NCI-H146 treated with DMSO at 0.1 percent for 48 hours (cell line): ENCODE results near the gene HSPB1.
"Not testable (repeated sequence)": the region's sequence is repeated elsewhere in the genome, so short reads cannot be mapped to it uniquely, and the experiment has no call there.

Experiments used
- DNase-seq: peaks from one replicate; lab custom pipeline; 2025; ENCODE audit not compliant: unreplicated experiment; lab: John Stamatoyannopoulos, UW

The HSPB1 gene

DNA sequence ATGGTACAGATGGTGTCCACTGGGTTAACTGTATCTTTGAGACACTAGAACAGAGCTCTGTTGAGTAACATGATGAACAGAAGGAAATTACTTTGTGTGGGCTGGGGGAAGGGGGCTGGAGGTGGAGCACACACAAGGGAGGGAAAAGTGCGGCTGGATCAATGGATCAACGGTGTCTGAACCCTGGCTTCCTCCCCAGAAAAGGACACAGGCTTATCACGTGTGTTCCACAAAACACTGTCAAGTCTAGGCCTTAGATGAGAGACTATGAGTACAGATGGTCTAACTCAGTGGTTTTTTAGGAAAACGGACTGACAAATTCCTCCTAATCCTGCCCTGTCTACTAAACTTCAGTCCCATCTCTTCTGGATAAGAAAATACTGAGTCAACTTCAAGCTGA is 27.8 kb downstream of the HSPB1 start:
- DNase-seq = no peak

DNA sequence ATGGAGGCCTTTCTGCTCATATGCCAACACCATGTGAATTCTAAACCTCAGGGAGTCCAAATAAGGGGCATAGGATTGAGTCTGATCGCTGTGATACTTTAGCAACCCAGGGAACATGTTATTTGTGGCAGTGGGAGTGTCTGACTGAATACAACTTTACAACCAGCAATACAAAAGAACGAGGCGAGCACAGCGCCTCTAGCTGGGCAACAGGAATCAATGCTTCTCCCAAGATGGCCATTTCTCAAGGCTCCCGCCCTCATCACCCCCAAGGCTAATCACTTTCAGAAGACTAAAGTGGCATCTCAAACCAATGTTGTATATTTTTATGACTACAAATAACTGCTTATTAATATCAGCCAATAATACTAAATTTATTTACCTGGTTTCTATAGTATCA is 28.2 kb downstream of the HSPB1 start:
- DNase-seq = no peak

DNA sequence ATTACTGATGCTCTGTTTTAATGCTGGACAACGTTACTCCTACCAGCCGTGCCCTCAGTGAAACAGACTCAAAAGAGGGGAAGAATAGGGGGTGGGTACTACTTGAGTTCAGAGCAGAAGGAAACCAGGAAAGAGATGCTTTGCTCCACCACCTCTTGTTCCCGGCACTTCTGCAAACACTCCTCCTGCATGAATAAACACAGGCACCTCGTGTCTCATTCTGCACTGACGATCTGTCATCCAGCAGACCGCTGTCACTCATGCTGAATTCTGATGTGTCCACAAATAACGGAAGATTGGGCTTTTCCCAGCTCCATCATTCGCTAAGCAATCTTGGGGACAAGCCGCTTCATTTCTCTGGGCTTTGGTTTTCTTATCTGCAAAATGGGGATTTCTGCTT is 29.6 kb downstream of the HSPB1 start:
- DNase-seq = no peak

DNA sequence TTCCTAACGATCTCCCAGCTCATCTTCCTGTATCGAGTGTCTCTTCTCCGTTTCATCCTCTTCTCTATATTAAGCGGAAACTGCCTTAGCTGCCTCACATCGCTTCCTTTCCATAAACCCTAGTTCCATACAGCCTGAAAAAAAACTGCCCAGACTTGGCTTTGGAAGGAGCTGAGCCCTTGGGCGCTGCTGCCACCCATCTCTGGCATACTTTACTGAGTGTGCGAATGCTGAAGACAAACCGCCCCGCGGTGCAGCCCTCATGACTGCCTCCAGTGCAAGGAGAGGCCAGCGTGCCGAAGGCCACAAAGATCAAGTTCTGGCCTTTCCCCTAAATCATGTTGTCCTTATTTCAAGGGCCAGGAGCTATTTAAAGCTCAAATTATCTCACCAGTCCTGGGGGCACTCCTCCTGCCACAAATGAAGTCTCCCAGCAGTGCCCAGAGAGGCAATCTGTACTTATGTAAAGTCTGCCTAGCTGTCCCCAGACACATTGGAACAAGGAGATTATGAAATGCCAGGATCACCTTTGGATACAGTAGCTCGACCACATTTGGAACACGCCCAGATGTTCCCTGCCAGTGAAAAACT is 31.1 kb downstream of the HSPB1 start:
- DNase-seq = no peak

DNA sequence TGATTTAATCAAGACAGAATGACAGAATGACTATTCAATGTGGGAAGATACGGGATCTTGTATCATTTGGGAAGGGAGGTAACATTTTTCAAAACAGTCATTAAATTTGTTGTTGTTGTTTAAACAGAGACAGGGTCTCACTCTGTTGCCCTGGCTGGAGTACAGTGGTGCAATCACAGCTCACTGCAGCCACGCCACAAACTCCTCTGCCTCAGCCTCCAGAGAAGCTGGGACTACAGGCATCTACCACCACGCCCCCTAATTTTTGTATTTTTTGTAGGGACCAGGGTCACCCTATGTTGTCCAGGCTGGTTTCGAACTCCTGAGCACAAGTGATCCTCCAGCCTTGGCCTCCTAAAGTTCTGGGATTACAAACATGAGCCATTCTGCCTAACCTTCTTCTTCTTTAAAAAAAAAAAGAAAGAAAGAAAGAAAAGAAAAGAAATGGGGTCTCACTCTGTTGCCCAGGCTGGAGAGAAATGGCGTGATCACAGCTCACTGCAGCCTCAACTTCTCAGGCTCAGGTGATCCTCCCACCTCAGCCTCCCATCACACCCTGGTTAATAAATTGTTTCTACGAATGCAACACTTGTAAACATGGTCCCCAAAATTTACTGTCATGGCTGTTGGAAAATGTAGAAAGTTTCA is 32.0 kb downstream of the HSPB1 start:
- no peak for DNase-seq

DNA sequence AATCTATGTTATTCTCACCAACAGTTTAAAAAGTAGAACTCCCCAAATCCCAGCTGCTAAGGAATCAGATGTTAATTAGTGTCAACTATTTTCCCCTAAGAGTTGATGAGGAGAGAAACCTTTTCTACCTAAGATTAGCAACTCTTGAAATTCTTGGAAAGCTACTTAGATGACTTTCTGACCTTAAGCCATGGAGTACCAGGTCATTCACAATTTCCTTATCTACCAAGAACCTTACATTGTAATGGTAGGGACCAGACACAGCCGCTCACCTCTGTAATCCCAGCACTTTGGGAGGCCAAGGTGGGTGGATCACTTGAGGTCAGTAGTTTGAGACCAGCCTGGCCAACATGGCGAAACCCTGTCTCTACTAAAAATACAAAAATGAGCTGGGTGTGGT is 32.9 kb downstream of the HSPB1 start:
- DNase-seq = not testable (repeated sequence)

DNA sequence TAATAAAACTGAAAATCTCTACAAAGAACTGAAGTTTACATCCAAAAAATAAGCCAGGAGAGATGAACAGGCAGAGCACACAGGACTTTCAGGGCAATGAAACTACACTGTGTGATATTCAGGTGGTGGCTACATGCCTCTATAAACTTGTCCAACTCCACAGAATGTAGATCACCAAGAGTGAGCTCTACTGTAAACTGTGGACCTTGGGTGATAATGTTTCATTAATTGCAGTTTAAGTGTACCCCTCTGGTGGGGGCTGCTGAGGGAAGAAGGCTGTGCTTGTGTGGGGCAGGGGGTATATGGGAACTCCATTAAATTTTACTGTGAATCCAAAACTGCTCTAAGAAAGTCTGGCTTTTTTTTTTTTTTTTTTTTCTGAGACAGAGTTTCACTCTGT is 33.6 kb downstream of the HSPB1 start:
- no peak for DNase-seq

DNA sequence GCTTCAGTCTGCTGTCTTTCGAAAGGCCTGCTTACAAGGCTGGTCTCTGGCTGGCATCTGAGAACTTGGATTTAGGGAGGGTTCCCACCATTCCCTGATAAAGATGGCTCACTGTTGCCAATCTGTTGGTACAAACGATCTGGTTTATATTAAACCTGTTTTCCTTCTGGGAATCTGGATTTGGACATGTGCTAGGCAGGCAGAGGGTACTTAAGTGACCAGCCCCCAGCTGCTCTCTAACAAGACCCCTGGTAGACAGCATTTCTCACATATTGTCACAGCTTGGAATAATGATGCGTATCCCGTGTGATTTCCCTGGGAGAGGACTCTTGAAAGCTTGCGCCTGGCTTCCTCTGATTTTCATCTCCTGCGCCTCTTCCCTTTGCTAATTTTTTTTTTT is 34.7 kb downstream of the HSPB1 start:
- DNase-seq = no peak

DNA sequence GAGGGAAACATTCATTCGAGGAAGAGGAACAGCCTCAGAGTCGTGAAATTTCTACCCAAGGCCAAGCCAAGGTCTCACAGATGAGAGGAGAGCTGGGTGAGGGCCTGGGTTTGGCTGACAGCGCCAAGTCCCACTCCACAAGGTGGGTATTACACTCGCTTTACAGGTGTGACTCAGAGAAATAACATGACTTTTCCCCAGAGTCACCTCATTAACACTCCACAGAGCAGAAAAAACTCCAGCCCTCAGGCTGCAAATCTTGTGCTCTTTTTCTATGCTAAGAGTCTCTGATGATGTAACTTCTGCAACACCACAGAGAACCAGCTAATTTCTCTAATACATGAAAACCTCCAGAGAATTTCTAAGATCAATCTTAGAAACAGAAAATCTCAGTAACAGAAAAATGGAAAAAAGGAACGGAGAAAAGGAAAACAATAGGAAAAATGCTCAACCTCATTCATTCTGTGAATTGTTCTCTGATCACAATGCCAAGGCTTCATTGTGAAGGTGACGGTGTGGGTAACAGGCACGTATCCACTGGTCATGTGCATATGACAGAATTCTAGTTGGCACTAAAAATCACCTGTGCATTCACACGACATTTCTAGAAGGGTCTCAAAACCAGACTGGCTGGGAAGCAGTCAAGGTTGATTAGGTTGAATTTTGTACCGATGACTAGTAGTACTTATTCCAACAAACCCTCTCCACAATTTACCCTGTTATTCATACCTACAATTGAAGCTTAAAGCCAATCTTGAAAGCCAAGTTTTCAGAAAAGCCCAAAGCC is 36.0 kb downstream of the HSPB1 start:
- DNase-seq = no peak

DNA sequence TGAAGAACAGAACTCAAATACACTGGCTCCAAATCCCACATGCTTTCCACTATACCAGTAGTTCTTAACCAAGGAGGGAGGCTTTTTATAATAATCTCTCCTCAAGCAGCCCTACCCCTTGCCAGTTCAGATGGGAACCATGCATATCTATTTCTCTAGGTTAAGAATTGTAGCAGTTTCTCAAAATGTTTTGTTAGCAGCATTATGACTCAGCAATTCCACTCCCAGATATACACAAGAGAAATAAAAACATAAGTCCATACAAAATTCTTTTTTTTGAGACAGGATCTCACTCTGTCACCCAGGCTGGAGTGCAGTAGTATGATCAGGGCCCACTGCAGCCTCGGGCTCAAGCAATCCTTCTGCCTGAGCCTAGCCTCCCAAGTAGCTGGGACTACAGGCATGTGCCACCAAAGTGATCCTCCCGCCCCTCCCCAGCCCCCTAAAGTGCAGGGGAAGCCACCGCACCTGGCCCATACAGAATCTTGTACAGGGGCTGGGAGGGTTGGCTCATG is 38.2 kb downstream of the HSPB1 start:
- no peak for DNase-seq

DNA sequence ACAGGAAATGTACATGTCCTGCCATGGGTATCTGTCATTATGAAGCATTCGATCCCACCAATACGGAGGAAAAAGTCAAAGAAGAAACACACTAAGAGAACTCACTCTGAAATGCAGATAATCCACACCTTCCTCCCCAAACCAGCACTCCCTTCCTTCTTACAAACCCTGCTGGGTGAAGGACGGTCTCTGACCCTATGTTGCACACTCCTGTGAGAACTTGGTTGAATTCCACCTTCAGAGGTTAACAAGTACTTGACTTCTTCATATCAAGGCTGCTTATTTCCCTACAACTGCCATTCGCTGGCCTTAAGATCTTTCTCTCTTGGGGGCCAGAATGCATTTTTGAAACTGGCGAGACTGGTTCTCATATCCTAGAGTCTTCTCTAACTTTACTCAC is 39.7 kb downstream of the HSPB1 start:
- DNase-seq = no peak

DNA sequence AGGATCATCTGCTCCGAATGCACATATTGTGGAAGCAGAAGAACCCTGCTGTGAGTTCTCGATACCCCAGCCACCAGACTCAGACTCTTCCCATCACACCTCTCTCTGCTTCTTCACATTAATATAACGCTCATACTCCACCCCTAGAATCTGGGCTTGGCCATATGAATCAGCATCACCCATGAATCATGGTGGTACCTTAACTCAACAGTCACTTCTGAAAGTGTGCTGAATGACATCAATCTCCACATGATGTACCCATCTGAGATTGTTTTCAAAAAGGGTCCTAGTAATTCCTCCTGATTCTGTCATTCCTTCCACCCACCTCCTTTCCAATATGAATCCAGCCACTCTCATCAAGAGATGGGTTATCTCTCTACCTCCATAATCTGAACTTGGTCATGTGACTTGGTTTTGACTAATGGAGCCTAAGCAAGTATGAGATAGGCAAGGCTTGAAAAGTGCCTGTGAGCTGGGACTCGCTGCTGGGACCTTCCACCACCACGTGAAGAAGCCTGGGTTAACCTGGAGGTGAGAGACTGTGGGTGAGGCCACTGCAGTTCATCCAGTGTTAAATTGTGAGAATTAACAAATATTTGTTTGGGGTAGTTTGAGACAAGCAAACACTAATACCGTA is 40.9 kb downstream of the HSPB1 start:
- no peak for DNase-seq

DNA sequence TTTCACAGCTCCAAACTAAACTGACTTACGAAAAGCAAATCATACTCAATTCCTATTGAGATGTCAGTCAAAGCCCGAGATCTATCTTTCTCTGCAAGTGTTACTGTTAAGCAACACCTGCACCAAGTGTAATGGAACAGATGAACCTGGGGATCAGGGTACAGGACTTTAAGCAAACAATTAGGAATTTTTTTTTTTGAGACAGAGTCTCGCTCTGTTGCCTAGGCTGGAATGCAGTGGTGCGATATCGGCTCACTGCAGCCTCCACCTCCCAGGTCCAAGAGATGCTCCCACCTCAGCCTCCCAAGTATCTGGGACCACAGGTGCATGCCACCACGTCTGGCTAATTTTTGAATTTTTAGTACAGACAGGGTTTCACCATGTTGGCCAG is 41.5 kb downstream of the HSPB1 start:
- DNase-seq = no peak

DNA sequence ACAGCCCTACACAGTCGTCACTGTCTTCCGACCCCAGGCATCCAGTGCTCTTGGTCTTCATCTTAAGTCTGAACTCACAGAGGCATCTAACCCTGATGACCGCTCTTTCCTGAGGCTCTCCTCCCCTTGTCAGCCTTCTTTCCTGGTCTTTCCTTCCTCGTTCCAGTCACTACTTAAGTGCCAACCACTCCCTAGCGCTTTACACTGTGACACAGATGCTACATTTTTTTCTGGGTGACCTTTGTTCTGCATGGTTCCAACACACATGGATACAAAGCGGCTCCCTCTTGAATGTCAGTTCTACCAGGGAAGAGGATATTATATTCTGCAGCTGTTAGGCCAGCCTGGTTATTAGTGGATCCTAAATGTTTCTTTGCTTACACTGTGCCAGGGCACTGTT is 43.6 kb downstream of the HSPB1 start:
- no peak for DNase-seq

DNA sequence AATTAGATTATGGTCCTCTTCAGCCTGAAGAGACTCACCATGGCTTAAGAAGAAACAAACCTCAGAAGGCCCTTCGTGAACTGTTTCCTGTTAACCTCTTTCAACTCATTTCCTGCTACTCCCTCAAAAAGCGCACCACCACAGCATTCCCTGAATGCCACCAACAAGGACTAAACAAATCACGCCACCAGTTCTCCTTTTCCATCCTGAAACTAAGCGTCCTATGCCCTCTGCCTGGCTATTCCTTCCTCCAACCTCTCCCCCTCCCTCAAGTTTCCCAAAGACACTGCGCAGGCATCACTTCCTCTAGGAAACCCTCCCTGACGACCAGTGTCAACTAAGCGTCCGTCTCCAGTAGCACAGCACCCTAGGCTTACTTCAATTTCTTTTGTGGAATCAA is 44.3 kb downstream of the HSPB1 start:
- no peak for DNase-seq

DNA sequence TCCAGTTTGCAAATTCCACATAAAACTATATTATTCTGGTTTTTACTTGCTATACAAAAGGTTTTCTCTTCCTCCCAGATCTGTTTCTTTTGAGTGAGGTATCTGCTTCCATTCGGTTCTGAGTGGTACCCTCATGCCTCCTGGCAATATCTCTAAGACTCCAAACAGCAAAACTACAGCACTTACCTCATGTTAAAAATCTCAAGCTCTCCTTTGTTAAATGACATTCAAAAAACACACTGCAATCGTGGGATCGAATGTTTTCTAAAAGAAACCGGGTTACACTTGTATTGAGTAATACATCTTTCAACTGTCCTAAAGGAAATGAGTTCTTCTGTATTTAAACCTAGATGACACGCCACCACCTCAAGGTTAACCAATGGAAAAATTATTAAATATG is 45.2 kb downstream of the HSPB1 start:
- no peak for DNase-seq

DNA sequence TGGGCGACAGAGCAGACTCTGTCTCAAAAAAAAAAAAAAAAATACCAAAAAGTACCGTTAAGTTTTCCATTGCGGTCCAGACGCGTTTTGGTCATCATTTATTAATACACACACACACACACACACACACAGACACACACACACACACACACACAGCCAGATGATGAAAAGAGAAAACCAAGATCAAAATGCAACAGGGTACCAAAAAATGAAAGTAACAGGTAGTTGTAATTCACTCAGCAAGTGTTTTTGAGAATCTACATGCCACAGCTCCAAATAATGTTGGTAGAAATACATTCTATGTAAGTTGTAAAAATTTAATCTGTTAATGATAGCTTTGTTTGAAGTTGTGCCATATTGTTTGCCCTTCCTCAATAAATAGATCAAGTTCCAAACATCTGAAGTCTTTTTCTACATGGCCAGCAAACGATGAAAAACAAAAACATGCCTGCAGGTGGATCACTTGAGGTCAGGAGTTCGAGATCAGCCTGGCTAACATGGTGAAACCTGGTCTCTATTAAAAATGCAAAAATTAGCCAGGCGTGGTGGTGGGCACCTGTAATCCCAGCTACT is 46.9 kb downstream of the HSPB1 start:
- DNase-seq = no peak

DNA sequence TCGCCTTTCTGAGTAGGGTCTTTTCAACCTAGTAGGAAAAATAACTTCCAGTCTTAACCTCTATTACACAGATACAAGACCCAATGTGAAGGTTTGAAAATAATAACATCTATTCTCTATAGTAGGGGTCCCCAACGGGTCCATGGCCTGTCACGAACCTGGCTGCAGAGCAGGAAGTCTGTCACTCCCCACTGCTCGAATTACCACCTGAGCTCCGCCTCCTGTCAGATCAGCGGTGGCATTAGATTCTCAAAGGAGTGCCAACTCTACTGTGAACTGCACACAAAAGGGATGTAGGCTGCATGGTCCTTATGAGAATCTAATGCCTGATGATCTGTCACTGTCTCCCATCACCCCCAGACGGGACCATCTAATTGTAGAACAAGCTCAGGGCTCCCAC is 48.9 kb downstream of the HSPB1 start:
- DNase-seq = no peak

DNA sequence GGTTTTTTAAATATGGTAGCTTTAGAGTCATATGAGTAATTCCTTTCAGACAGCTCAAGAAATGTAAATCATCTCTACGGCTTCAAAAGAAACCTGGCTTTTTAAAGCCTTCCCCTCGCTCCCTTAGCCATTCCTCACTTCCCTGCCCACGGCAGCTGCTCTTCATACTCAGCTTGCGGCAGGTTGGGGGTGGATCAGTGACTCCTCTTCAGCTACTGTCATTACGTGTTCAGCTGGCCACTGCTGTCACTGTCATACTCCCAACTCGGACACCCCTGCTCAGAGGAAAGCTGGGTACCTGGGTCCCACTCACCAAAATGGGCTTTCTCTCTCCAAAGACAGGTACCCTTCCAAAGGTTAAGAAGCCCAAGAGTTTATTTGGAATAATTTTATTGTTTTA is 49.7 kb downstream of the HSPB1 start:
- no peak for DNase-seq

DNA sequence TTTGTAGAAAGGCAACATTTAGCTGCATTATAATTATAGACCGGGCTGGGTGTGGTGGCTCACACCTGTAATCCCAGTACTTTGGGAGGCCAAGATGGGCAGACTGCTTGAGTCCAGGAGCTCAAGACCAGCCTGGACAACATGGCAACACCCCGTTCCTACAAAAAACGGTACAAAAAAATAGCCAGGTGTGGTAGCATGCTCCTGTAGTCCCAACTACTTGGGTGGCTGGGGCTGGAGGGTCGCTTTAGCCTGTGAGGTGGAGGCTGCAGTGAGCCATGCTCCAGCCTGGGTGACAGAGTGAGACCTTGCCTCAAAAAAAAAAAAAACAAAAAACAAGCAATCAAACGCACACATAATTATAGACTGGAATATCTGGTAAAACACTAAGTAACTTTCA is 51.3 kb downstream of the HSPB1 start:
- no peak for DNase-seq
